Brain pericyte (primary cell): ENCODE data around the gene POLK.
"Not testable (repeated sequence)": the region's sequence is repeated elsewhere in the genome, so short reads cannot be mapped to it uniquely, and the experiment has no call there.

Experiments
- DNase-seq: peaks from one replicate; pipeline ENCODE4 v3.0.0-alpha.2; 2012; ENCODE audit warnings: low read depth, low spot score

The POLK gene

DNA sequence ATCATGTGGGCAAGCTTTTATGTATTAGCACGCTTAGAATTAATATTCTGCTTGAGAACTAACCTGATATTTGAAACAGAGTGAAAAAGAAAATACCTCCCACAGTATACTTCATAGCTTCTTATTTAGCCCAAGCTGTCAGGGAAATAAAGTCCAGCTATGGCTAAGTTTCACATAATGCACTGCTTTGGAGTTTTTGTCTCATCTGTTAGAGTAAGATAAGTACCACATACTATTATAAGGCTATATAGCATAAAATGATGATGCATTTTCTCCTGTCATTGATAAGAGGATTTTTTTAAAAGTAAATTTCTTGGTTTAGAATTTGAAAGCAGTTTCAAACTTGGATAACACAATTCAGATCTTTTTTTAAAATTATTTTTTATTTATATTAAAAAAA, 97.2 kb downstream of the POLK start:
- no peak for DNase-seq

DNA sequence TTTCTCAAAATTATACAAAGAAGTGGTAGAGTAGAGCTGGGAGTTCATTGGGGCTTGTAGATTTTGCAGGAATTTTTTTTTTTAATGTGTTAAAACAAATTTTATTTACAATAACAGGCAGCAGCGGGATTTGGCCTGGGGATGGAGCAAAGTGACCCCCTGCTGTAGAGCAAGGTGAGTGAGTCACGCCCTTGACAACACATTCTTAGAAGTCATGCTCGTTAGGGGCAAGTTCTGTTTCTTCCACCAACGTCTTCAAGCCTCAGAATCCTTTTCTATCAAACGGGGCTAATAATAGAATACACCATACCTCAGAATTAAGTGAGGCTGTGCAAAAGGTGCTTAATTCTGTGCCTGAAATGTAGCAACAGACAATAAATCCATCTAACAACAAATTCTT, 98.5 kb downstream of the POLK start:
- DNase-seq = no peak

GRCh38 chr5:75610859-75611310, 99.2 kb downstream of the POLK start:
- not testable (repeated sequence) for DNase-seq

DNA sequence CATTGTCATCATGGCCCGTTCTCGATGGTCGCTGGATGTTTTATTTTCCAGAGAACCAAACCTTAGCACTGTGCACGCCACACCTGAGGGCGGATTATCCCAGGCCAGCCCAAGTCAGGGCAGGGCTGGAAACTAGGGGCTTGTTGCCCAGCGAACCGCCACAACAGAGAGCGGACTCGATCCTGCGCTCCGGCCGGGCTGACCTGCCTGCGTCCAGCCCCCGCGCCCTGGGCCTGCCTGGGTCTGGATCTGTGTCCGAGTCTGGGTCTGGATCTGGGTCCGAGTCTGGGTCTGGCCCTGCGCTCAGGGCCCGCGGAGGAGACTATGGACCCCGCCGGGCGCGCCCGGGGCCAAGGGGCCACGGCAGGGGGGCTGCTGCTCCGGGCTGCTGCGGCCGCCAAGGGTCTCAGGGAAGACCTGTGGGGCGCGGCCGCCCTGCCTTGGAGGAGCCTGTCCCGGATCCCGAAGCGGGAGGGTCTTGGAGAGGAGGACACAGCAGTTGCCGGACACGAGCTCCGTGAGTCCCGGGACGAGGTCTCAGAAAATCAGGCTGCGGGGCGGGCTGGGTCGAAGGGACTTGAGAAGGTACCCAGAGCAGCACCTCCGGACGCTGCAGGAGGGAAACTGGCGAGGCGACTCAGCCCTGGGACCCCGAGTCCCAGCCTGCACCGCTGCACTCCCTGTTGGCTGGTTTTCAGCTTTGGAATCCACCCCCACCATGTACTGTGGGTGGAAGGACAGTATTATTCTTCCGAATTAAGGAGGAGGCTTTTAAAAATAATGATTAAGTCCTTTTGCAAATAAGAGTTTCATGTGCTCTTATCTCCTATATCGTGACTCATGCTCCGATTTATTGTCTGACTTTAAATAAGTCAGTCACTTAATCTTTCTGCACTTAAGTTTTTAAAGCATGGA, 99.9 kb downstream of the POLK start, which contains the start of gene ANKDD1B:
TSS of gene ANKDD1B (plus strand) at position 143 of the 915 bp plus-strand sequence. CDS start at position 325, 182 bp downstream.
- no peak for DNase-seq

DNA sequence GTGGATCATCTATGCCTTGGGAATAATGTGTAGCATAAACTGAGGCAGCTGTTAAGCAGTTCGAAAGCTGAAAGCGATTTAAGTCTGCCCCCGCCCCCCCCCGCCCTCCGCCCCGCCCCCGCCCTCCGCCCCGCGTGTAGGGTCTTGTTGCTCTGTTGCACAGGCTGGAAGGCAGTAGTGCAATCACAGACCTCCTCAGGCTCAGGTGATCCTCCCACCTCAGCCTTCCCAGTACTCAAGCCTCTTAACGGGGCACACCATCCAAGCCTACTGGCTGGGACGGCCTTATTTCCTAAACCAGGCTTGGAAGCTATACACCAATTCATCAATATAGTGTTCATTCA, 100.5 kb downstream of the POLK start:
- no peak for DNase-seq

GRCh38 chr5:75612901-75613300, 101.2 kb downstream of the POLK start:
- no peak for DNase-seq

DNA sequence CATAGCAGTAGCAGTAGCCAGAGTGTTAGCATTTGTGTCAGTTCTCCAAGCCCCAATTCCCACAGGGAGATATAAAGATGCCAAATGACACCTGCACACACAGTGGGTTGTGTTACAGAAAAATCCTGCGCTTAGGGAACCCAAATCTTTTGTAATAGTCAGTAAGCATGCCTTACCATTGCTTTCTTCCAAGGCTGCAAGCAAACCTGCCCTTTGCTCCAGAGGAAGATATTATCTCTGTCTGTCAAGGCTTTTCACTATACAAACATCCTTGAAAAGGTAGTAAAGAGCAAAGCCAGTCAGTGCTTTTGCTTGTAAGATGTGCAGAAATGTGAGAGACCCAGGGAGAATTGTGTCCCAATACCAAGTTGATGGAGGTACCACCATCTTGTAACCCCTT, 102.5 kb downstream of the POLK start:
- no peak for DNase-seq

DNA sequence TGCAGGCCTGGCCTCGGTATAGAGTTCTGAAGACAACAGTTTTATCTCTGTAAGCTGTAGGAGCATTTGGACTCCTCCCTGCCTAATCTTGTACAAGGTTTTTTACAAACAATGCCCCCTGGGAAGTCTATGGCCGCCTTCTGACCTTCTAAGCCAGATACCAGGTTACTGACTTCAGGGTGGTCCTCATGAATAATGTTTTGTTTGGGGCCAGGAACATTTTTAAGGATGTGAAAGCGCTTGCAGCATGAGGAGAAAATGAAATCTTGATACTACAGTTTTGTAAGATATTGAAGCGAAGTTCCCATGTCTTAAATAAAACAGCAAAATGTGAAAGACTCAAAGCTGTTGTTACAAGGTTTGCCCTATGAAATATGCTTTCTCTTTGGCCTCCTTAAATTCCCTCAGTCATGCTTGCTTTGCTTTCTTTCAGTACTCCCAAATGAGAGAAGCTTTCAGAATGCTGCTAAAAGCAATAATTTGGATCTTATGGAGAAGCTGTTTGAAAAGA, 104.7 kb downstream of the POLK start:
- no peak for DNase-seq

DNA sequence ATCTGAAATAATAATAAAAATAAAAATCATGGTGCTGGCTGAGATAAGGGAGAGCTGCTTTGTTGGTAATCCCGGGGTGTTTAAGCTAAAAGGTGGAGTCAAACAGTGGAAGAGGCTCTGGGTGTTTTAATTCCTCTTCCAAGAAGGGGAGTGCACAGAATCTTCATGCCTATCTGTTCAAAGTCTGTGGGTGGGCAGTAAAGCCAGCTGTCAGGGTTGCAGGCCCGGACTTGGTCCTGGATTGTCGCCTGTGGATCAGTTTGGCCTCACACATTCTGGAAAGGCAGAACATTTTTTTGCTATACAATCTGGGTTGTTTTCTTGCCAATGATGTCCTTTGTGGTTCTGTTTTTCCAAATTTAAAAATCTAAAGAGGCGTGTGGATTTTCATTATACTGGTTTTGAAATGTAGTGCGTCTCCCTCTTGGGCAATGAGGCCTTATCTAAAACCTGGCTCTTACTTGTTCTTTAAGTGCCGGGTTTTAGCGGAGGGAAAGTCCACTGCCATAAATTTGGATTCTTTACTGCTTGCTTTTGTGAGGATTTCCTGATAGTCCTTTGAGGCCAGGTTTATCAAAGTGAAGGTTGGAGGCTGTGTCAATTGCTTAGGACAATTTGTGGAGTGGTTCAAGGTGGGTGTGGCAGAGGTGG, 105.4 kb downstream of the POLK start:
- DNase-seq = no peak

DNA sequence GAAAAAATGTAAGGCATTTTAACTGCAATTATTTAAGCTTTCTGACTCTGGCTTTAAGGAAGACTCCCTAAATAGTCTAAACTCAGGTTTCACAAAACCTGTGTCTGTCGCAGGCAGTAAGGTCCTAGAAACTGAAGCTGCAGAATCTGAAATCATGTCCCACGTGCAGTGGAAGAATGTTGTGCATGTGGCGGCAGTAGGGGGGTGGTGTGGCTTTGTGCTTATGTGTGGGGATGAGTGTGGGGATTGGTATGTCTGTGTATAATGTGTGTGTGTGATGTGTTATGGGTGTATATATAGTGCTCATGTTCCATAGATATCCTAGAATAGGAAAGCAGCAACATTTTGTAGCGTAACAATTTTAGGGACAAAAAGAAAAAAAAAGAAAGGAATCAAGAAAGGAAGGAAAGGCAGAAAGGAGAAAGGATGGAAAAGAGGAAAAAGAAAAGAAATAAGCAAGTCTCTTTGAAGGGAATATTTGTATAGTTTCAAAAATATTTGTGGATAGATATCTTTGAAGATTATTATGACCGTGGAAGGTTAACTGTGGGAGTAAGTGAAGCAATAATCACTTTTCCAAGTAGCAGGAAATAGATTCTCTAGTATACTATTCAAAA, 106.2 kb downstream of the POLK start:
- DNase-seq = no peak

DNA sequence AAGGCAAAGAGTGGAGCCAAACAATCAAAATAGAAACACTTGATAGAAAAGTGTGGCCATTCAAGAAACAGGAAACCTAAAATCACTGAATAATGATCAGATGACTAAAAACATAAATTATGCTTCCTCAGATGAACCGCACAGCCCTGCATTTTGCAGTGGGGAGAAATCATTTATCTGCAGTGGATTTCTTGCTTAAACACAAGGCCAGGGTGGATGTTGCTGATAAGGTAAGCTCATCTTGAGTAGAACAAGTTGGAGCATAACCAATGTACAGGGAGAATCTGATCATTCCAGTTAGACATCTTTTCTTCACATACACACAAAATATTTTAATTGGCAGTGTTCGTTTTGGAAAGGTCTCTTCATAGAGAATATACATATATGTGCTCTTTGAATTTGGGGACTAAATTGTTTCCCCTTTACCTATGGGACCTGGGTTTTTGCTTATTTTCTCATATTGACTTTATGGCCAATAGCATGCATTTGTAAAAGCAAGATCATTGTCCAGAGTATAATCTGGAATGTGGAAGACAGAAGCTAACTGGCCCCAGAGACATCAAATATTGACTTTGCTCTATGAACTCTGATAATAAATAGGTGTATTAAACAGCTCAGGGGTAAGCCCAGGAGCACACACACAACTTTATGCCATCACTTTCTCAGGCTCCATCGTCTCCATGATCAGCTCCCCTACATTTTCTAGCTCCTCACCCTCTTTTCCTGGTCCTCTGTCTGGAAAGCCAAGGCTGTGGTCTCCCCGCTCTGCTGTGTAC, 108.7 kb downstream of the POLK start:
- no peak for DNase-seq

DNA sequence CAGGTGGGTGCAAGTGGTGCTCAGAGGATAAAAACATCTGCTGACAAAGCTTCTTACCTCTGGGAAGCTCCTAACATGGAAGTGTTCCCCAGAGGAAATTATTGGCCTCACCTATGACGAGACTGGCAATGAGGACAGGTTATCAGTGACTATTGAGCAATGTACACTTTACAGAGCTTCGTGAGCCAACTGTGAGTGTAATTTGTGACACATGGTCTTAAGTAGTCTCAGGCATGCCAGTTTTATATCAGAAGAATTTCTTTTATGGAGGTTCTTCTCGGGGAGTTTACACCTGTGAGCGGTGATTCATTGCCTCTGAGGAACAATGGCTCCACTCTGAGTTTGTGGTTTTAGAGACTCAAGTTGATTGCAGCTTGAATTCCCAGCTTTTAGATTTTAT, 110.9 kb downstream of the POLK start:
- DNase-seq = no peak

DNA sequence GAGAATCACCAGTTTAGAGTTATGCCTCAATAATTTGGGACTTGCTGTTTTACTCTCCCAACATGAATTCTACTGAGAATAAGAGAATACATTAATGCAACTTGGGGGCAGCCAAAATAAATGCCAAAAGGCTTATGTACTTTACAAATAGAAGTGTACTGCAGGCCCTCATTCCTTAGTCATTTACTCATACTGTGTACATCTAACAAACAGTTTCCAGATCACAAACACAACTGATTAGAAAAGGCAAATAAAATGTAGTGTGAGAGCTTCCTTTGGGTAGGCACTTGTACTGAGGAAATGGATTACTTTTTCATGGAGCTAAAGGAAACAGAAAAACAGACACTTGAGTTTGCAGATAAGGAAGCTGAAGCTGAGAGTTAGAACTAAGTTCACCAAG, 112.2 kb downstream of the POLK start:
- DNase-seq = no peak

GRCh38 chr5:75626959-75627358, 115.3 kb downstream of the POLK start:
- DNase-seq = no peak

DNA sequence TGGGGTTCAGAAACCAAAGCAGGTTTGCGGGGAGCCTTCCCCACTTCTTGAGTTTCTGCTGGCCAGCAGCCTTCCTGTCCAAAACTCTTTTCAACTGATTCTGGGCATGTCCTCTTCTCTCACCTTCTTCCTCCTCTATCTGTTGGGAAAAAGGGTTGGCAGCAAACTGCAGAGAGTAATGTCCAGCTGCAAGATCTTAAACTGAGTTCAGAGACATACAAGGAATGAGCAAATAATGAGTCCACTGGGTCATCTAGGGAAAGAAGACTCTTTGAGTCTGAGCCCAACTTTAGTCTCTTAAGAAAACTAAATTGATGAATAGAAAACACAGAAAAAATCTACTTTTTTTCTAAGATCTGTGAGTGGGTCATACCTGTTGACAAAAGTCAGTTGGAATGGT, 116.1 kb downstream of the POLK start:
- no peak for DNase-seq

DNA sequence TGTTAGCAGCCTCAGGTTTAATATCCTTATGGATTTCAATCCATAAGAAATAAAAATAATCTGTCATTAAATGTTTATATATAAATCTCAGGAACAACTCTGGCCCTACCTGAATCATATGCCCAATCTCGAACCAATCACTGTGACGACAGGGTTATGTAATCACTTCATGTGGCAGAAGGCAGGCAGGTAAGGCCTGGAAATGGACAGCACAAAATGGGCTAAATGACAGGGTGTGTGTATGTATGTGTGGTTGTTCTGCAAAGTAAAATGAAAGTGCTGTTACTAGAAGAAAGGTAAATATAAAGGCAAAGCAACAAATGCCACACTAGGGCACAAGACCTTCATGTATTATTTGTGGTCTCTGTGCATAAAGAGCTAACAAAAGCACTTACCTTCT, 119.2 kb downstream of the POLK start:
- DNase-seq = no peak

GRCh38 chr5:75632321-75632720, 120.6 kb downstream of the POLK start:
- no peak for DNase-seq

DNA sequence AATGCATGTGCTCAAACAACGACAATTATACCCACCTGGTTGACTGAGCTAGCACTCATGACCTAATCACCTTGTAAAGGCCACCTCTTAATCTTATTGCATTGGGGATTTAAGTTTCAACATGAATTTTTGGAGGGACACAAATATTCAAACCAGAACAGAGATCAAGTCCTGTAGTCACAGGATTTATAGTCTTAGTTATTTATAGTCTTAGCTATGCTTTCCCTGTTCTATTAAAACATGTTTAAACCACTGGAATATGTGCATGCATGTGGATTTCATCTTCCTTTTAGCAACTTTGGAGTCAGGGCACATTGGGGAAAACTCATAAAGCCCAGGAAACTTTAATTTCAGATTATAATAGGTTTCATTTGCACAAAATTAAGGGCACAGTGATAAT, 126.3 kb downstream of the POLK start:
- DNase-seq = no peak

- DNase-seq = no peak
These were observed 128.0 kb downstream of the POLK start for GRCh38 chr5:75639535-75640311.

DNA sequence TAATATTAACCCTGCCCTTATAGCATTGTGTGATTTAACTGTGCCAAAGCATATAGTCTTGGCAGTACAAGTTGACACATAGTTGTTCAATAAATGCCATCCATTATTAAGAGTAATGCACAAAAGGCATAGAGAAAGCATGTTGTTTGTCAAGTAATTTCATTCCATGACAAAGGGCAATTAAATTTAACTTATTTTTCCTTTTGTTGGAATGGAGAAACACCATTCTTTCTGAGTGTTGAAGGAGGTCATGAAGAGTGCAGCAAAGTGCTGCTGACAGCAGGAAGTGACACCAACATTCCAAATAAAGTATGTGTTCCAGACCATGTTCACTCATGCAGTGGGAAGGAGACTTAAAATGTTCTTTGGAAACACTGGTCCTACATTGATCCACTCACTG, 128.7 kb downstream of the POLK start:
- no peak for DNase-seq

DNA sequence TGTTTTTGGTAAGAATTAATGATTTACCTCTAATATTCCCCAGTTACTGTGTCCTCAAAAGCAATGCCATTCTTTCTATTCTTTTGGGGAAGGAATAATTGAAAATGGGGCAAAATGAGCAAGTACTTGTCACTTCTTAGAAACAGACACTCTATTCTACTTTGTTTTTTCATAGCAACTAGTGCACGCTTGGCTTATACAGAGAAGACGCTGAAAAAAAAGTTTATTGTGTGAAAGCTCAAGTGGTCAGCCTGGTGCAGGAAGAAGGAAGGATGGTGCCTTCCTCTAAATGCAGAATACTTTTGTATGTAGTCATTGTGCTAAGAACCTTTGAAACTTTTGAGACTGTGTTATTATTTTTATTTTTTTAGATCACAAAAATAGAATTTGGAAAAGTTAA, 129.1 kb downstream of the POLK start:
- DNase-seq = no peak
